Activated T-helper 2 cell treated with anti-CD3 and anti-CD28 coated beads, Interferon-gamma antibody, Interleukin-2, Interleukin-4, amounts not matched to agents 10 μg/mL and 5 μg/mL and 100 μg/mL, durations not matched to agents 14 hours and 24 hours and 36 hours (primary cell): ENCODE data around the gene IGFBP4. TPM values are rescaled to one million over a fixed set of nuclear protein-coding genes. Genes with fewer than 3 reads are reported as not detected.

ENCODE experiments used
- DNase-seq: peaks from one replicate; pipeline ENCODE4 v3.0.0; 2021; ENCODE audit warnings: low spot score
- H3K27ac Mint-ChIP-seq: one replicate; pipeline ENCODE4 v1.8.0; 2021; ENCODE audit warnings: mixed read lengths
- H3K27me3 Mint-ChIP-seq: one replicate; pipeline ENCODE4 v1.8.0; 2021; ENCODE audit warnings: low read depth, mixed read lengths
- H3K36me3 Mint-ChIP-seq: one replicate; pipeline ENCODE4 v1.8.0; 2021; ENCODE audit warnings: low read depth, mixed read lengths
- H3K4me1 Mint-ChIP-seq: one replicate; pipeline ENCODE4 v1.8.0; 2021; ENCODE audit warnings: low read depth, mixed read lengths
- H3K4me3 Mint-ChIP-seq: one replicate; pipeline ENCODE4 v1.8.0; 2021; ENCODE audit warnings: low read depth, mild to moderate bottlenecking, moderate library complexity, mixed read lengths
- H3K9me3 Mint-ChIP-seq: one replicate; pipeline ENCODE4 v1.8.0; 2021; ENCODE audit warnings: mixed read lengths
- intact Hi-C: fragments of 100-400 bp; cut with micrococcal nuclease; formaldehyde crosslinking; loops from one replicate; pipeline ENCODE4 v1.15.1; 2023
- total RNA-seq: library from RNA; stranded (reverse); gene quantifications from 2 replicates; pipeline ENCODE4 v1.2.3, GENCODE V29; 2022

Gene IGFBP4
- total RNA-seq, 1 donor from 2014 or later = 59.3 TPM

GRCh38 chr17:40417609-40418427, 25.4 kb upstream of the IGFBP4 start, which contains the start of gene TOP2A:
Gene TOP2A (minus strand): TSS chr17:40417896. CDS start chr17:40417791, 105 bp downstream.
- peak; percentile 98 for DNase-seq
- Mint-ChIP-seq H3K27ac (peak within 1 kb of the TSS; percentile 93), H3K4me1 (peaks cover 25% of the 10 kb centered on the region), H3K27me3 (no peaks in the 10 kb centered on the region), H3K36me3 (peaks cover 36% of the 10 kb centered on the region), H3K4me3 (peak within 1 kb of the TSS; percentile 95), H3K9me3 (no peaks in the 10 kb centered on the region)
- intact Hi-C loops = loop anchor here (1.0 to 5.0 kb wide), 4 partner anchors 9 to 115 kb away; no protein-coding TSS in a partner anchor

DNA sequence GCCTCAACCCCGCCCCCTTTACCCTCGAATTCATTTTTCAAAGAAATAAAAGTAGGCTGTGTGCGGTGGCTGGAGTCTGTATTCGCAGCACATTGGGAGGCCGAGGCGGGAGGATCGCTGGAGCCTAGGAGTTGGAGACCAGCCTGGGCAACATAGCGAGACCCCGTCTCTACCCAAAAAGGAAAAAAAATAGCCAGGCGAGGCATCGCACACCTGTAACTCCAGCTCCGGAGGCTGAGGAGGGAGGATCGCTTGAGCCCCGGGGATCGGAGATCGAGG, 24.9 kb upstream of the IGFBP4 start:
- Mint-ChIP-seq H3K4me3 (peak overlapping the region; percentile 95), H3K27me3 (no peaks in the 10 kb centered on the region), H3K36me3 (peaks cover 30% of the 10 kb centered on the region), H3K27ac (peak overlapping the region; percentile 93), H3K9me3 (no peaks in the 10 kb centered on the region), H3K4me1 (peaks cover 25% of the 10 kb centered on the region)
- intact Hi-C loops = loop anchor here (1.0 to 5.0 kb wide), 3 partner anchors 9 to 99 kb away; no protein-coding TSS in a partner anchor
- no peak for DNase-seq

DNA sequence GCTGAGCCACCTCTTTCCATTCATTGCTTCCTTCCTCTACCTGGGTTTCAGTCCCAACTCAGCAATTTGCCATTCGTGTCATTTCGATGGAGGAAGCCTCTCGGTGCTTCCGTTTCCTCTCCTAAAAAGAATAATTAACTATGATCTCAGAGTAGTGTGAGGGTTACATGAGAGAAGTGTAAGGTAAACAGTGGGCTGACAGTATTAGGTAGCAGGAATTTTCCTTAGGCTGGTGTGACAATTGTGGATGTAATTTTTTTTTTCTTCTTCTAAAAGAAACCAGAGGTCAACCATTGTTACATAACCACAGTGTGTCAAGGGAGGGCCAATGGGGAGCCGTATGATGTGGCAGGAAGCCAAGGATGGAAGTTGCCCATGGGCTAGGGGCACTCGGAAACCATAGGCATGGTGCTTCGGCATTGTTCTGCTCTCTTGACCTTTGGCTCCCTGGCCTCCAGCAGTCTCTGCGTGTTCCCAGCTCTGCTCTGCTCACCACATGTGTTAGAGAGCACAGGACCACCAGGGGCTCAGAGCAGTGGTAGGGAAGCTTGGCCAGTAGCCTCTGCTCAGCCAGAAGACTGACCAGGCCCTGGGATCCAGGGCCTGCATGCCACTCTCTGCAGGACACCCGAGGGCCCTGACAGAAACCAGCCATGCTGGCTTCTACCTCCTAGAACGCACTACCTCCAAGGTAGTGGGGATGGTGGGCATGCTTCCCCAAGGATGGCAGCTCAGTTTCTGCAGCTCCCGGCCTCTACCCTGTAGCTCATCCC, 23.5 kb upstream of the IGFBP4 start:
- Mint-ChIP-seq H3K27me3 (no peaks in the 10 kb centered on the region), H3K36me3 (peaks cover 20% of the 10 kb centered on the region), H3K27ac (peak overlapping the region; percentile 49), H3K4me3 (peak overlapping the region; percentile 54), H3K9me3 (no peaks in the 10 kb centered on the region), H3K4me1 (peaks cover 25% of the 10 kb centered on the region)
- no peak for DNase-seq
- intact Hi-C loops = loop anchor here (5.0 kb wide), 2 partner anchors 62 to 98 kb away; no protein-coding TSS in a partner anchor

DNA sequence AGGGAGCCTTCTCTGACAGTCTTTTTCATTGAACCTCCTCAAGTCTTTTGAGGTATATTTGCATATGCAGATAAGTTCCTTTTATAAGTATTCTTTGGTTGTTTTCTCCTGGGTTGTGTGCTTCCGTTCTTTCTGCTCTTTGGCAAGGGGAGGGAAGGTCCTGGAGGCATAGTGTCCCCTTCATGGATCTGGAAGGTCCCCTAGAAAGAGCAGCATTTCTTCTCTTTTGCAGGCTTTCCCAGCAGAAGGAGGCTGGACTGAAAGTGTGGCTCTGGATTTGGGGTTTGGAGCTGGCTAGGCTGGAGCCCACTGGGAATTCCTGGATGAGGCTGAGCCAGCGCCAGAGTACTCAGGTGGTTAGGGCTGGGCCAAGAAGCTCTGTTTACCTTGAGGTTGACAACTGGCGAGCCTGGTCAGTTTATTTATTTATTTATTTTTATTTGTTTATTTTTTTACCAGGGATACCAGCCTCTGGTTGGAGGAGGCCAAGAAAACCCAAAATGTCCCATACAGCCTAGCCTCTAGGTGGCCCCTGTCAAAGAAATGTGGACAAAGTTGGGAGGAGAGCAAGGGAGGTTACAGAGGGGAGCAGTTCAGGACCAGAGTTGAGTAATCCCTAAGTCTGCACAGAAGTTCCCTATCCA, 20.1 kb upstream of the IGFBP4 start:
- intact Hi-C loops = no loop called here
- H3K4me1 Mint-ChIP-seq = peaks cover 37% of the 10 kb centered on the region
- DNase-seq = no peak

GRCh38 chr17:40425741-40426140, 17.5 kb upstream of the IGFBP4 start:
- H3K9me3 Mint-ChIP-seq = no peaks in the 10 kb centered on the region
- no peak overlapping the region for H3K4me3 Mint-ChIP-seq
- intact Hi-C loops = loop anchor here (2.0 kb wide), 1 partner anchor 17 kb away; the partner anchor contains the start of gene IGFBP4
- H3K36me3 Mint-ChIP-seq = no peaks in the 10 kb centered on the region
- H3K27me3 Mint-ChIP-seq = peaks cover 5% of the 10 kb centered on the region
- peak overlapping the region; percentile 17 for H3K27ac Mint-ChIP-seq
- peaks cover 28% of the 10 kb centered on the region for H3K4me1 Mint-ChIP-seq
- DNase-seq = no peak

More for the DNA sequence above, 20.1 kb upstream of the IGFBP4 start:
- H3K9me3 Mint-ChIP-seq = no peaks in the 10 kb centered on the region
- H3K4me3 Mint-ChIP-seq = no peak overlapping the region
- no peaks in the 10 kb centered on the region for H3K36me3 Mint-ChIP-seq
- peaks cover 3% of the 10 kb centered on the region for H3K27me3 Mint-ChIP-seq
- no peak overlapping the region for H3K27ac Mint-ChIP-seq

GRCh38 chr17:40427002-40427491, 16.2 kb upstream of the IGFBP4 start:
- H3K4me1 Mint-ChIP-seq = peaks cover 31% of the 10 kb centered on the region
- H3K27me3 Mint-ChIP-seq = peaks cover 5% of the 10 kb centered on the region
- H3K36me3 Mint-ChIP-seq = no peaks in the 10 kb centered on the region
- no peak for DNase-seq
- H3K9me3 Mint-ChIP-seq = no peaks in the 10 kb centered on the region
- H3K27ac Mint-ChIP-seq = peak overlapping the region; percentile 58
- peak overlapping the region; percentile 47 for H3K4me3 Mint-ChIP-seq
- intact Hi-C loops = loop anchor here (1.0 to 2.0 kb wide), 2 partner anchors 9 to 16 kb away; partner anchors contain the start of gene IGFBP4

DNA sequence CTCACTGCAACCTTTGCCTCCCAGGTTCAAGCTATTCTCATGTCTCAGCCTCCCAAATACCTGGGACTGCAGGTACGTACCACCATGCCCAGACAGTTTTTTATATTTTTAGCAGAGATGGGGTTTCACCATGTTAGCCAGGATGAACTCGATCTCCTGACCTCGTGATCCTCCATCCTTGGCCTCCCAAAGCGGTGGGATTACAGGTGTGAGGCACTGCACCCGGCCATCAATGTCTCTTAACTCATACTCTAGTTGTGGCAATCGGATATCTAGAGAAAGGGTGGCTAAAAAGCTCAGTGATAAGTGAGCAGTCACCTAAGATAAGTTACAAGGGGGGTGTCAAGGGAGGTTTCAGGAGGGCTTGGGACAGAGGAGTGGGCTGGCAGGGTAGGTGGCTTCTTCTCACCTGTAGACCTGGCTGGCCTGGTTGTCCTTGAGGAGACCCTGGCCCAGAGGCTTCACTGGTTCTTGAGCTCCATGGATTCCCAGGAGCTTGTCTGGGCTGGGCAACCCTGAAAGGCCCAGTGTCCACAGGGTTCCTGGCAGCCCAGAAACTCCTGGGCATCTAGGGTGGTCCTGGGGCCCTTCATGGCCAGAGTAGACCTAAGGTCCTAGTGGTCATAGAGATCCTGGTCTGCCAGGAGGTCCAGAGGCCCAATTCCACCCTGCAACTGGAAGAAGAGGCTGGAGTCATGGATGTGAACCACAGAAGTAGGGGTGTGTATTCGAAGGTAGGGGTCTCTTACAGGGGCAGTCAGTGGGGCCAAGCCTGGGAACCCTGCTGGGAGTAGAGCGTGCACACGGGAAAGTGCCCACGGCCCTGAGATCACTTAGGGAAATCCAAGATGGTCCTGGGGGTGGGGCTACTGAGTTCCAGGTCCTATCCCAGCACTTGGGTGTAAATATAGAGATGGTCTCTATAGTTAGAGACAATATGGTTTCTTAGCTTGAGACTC, 12.7 kb upstream of the IGFBP4 start:
- Mint-ChIP-seq H3K4me3 (no peak overlapping the region), H3K27me3 (peaks cover 5% of the 10 kb centered on the region), H3K36me3 (no peaks in the 10 kb centered on the region), H3K4me1 (peaks cover 40% of the 10 kb centered on the region), H3K27ac (no peak overlapping the region), H3K9me3 (no peaks in the 10 kb centered on the region)
- DNase-seq = no peak
- intact Hi-C loops = no loop called here

DNA sequence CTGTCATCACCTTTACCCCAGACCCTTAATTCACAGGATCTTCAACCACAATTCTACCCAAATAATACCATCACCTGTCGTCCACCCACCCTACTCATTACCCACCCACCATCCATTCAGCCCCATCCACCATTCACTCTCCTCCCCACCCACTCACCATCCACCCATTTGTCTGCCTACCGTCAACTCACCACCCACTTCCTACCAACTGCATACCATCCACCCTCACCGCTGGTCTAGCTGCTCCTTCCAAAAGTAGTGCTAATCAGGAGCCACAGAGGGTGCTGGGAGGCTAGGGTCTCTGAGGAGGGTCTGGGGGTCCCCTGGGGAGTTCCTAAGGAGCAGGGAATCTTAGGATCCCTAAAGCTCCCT, 12.0 kb upstream of the IGFBP4 start:
- Mint-ChIP-seq H3K27me3 (peaks cover 5% of the 10 kb centered on the region), H3K27ac (no peak overlapping the region), H3K9me3 (no peaks in the 10 kb centered on the region), H3K36me3 (no peaks in the 10 kb centered on the region), H3K4me3 (no peak overlapping the region), H3K4me1 (peaks cover 33% of the 10 kb centered on the region)
- DNase-seq = no peak
- intact Hi-C loops = no loop called here

- Mint-ChIP-seq H3K4me3 (no peak overlapping the region), H3K27ac (no peak overlapping the region)
These were observed 10.3 kb upstream of the IGFBP4 start for GRCh38 chr17:40432864-40433528.

DNA sequence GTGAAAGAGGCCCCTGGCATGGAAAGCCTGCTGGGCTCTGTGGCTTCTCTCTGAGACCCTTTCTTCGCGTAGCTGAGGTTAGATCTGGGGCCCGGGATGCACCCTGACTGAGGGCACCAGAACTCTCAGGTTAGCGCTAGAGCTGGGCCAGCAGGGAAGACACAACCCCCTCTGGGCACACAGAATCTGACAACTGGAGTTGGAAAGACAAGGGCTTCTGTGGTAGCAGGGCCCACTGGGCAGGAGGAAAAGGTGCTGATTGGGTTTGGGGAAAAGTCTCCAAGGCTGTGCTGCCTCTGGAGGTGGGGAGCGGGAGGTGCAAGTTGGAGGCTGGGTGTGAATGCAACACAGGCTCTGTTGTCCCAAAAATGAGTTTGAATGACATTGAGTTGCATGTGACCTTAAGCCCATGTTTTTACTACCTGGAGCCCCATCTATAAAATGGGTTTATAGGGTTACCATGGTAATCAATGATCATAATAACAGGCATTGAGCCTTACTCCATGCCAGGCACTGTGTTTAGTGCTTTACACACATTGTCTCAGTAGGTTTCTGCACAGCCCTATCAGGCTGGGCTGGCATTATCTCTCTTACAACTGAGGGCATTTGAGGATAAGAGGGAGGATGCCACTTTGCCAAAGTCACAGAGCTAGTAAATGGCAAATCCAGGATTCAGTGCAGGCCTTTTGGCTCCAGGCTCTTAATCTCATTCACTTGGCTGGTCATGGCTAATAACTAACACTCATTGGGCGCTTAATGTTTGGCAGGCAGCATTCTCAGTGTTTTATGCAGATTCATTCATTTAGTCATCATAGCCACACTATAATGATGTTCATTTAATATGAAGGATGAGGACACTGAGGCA, 9.5 kb upstream of the IGFBP4 start:
- no peak for DNase-seq

More at GRCh38 chr17:40432864-40433528, 10.3 kb upstream of the IGFBP4 start:
- H3K4me1 Mint-ChIP-seq = peaks cover 25% of the 10 kb centered on the region
- no peaks in the 10 kb centered on the region for H3K36me3 Mint-ChIP-seq
- intact Hi-C loops = no loop called here
- H3K27me3 Mint-ChIP-seq = peaks cover 3% of the 10 kb centered on the region
- H3K9me3 Mint-ChIP-seq = no peaks in the 10 kb centered on the region
- no peak for DNase-seq

GRCh38 chr17:40436636-40437035, 6.6 kb upstream of the IGFBP4 start:
- no peak overlapping the region for H3K27ac Mint-ChIP-seq
- intact Hi-C loops = no loop called here
- DNase-seq = no peak
- no peaks in the 10 kb centered on the region for H3K27me3 Mint-ChIP-seq
- no peak overlapping the region for H3K4me3 Mint-ChIP-seq
- no peaks in the 10 kb centered on the region for H3K36me3 Mint-ChIP-seq
- H3K9me3 Mint-ChIP-seq = no peaks in the 10 kb centered on the region
- peaks cover 24% of the 10 kb centered on the region for H3K4me1 Mint-ChIP-seq

More for the DNA sequence above, 9.5 kb upstream of the IGFBP4 start:
- Mint-ChIP-seq H3K36me3 (no peaks in the 10 kb centered on the region), H3K27ac (no peak overlapping the region), H3K27me3 (peaks cover 2% of the 10 kb centered on the region), H3K9me3 (no peaks in the 10 kb centered on the region), H3K4me1 (peaks cover 24% of the 10 kb centered on the region), H3K4me3 (no peak overlapping the region)
- intact Hi-C loops = no loop called here
